K562 (cell line): ENCODE measurements around the gene EFHC1. TPM values are rescaled to one million over a fixed set of nuclear protein-coding genes. Genes with fewer than 3 reads are reported as not detected.
A peak's percentile ranks its signal among the peaks of the same experiment; 100 is the strongest.

Experiments
- CBX3 ChIP-seq, 2 experiments: IDR thresholded peaks; 1 replicate in 1 of 2; 2 replicates in 1 of 2; pipeline ENCODE4 v1.6.1; 2012; ENCODE audit warnings: inconsistent platforms in 2 of 2, low read length in 2 of 2, borderline replicate concordance in 1 of 2, control low read depth in 1 of 2
- CHD1 ChIP-seq: fragments of 200-600 bp; sonication (generic); IDR thresholded peaks from one replicate; pipeline ENCODE4 v1.6.1; 2012; ENCODE audit warnings: mild to moderate bottlenecking, moderate library complexity, low read length, inconsistent platforms
- E2F3 ChIP-seq: fragments of 250-450 bp; sonication (Bioruptor Pico); IDR thresholded peaks from 2 replicates; pipeline ENCODE4 v1.4.0; 2020; ENCODE audit warnings: mild to moderate bottlenecking
- HIVEP1 ChIP-seq: fragments of 250-450 bp; sonication (Bioruptor Pico); IDR thresholded peaks from 2 replicates; pipeline ENCODE4 v1.4.0; 2020; ENCODE audit warnings: mild to moderate bottlenecking
- HMGXB4 ChIP-seq: sonication (generic); formaldehyde crosslinking; IDR thresholded peaks from 2 replicates; pipeline ENCODE4 v1.8.1; 2023; ENCODE audit warnings: mild to moderate bottlenecking, missing genetic modification reagents
- HNRNPLL ChIP-seq: fragments of 200-400 bp; formaldehyde crosslinking; IDR thresholded peaks from 2 replicates; pipeline ENCODE4 v1.6.1; 2017; ENCODE audit warnings: low read length, low read depth, mild to moderate bottlenecking; ENCODE audit not compliant: poor library complexity, severe bottlenecking
- KAT2B ChIP-seq: IDR thresholded peaks from one replicate; pipeline ENCODE4 v1.6.1; 2012; ENCODE audit warnings: low read depth, mild to moderate bottlenecking, control low read depth, inconsistent platforms, low read length, moderate library complexity
- LARP7 ChIP-seq: fragments of 450-650 bp; IDR thresholded peaks from 2 replicates; pipeline ENCODE4 v1.6.1; 2016
- MTA1 ChIP-seq: fragments of 450-650 bp; IDR thresholded peaks from 2 replicates; pipeline ENCODE4 v1.6.1; 2017; ENCODE audit warnings: borderline replicate concordance
- NFATC3 ChIP-seq: fragments of 450-650 bp; IDR thresholded peaks from 2 replicates; pipeline ENCODE4 v1.6.1; 2017; ENCODE audit warnings: mild to moderate bottlenecking
- NR2F6 ChIP-seq: fragments of 450-650 bp; formaldehyde crosslinking; IDR thresholded peaks from 2 replicates; pipeline ENCODE4 v1.4.0; 2020; ENCODE audit warnings: mild to moderate bottlenecking
- RNF2 ChIP-seq: sonication (generic); IDR thresholded peaks from 2 replicates; pipeline ENCODE4 v1.6.1; 2016
- RREB1 ChIP-seq: fragments of 250-450 bp; sonication (Bioruptor Pico); IDR thresholded peaks from 2 replicates; pipeline ENCODE4 v1.4.0; 2020
- SMAD1 ChIP-seq: fragments of 150-350 bp; IDR thresholded peaks from 2 replicates; pipeline ENCODE4 v1.6.1; 2014; ENCODE audit warnings: low read length, low read depth; ENCODE audit not compliant: partially characterized antibody
- ZNF165 ChIP-seq: fragments of 250-450 bp; sonication (Bioruptor Pico); IDR thresholded peaks from 2 replicates; pipeline ENCODE4 v1.4.0; 2020; ENCODE audit warnings: borderline replicate concordance
- ZNF212 ChIP-seq: fragments of 450-650 bp; formaldehyde crosslinking; IDR thresholded peaks from 2 replicates; pipeline ENCODE4 v1.4.0; 2020; ENCODE audit warnings: mild to moderate bottlenecking
- ZNF384 ChIP-seq: IDR thresholded peaks from 2 replicates; pipeline ENCODE4 v1.6.1; 2012; ENCODE audit warnings: low read depth, low read length, improper control_type of control experiment
- ZNF57 ChIP-seq: fragments of 450-650 bp; formaldehyde crosslinking; IDR thresholded peaks from 2 replicates; pipeline ENCODE4 v1.4.0; 2020; ENCODE audit warnings: mild to moderate bottlenecking, moderate library complexity
- polyA plus RNA-seq, 8 experiments: library from polyadenylated mRNA; depleted of rRNA in 4 of 8; stranded (reverse) in 5 of 8; unstranded in 3 of 8; fragments of >200 nt; fragmentation: Nextera tagmentation in 2 of 8; fragmentation: Illumina TruSeq in 1 of 8; extraction: Ambion mirVana in 2 of 8; extraction: Trizol in 1 of 8; gene quantifications; 2 replicates each; pipeline versions ENCODE4 v1.2.1 to v1.2.3, GENCODE V29; 2011 to 2014; ENCODE audit warnings: inconsistent platforms in 1 of 8, missing spikeins in 1 of 8
- total RNA-seq, 7 experiments: library from RNA; depleted of rRNA in 6 of 7; stranded (reverse); fragments of >200 nt in 6 of 7; fragmentation: Illumina TruSeq in 2 of 7; extraction: Trizol in 2 of 7; gene quantifications; 2 replicates each; pipeline versions ENCODE4 v1.2.1 to v1.2.3, GENCODE V29; 2011 to 2021; ENCODE audit warnings: low replicate concordance in 1 of 7
- TF ChIP-seq, protein P1 (sequence below): sonication (generic); formaldehyde crosslinking; IDR thresholded peaks from 2 replicates; pipeline ENCODE4 v1.8.1; 2023; ENCODE audit warnings: mild to moderate bottlenecking, missing genetic modification reagents, moderate library complexity
- TF ChIP-seq, protein P2 (sequence below): fragments of 450-650 bp; IDR thresholded peaks from 2 replicates; pipeline ENCODE4 v1.6.1; 2016; ENCODE audit warnings: low read depth, mild to moderate bottlenecking, moderate library complexity

Gene EFHC1
- total and polyA plus RNA-seq, 9 of the 15 experiments (the other 6 are each of a cell fraction or from before 2014, with no cell fraction given): 9.5 to 31.0 (median 14.9) TPM

GRCh38 chr6:52419809-52420667 lies at the start of gene EFHC1 (continued):
- TF ChIP-seq RREB1 (peak; percentile 73; the same call in 1 of the 2 replicates), E2F3 (CRISPR knock-in tag) (no peak), HNRNPLL (peak; percentile 23), CHD1 (no peak), HIVEP1 (CRISPR knock-in tag) (no peak), ZNF212 (CRISPR knock-in tag) (no peak), HMGXB4 (CRISPR knock-in tag) (no peak), NFATC3 (no peak), ZNF57 (CRISPR knock-in tag) (no peak), ZNF165 (CRISPR knock-in tag) (no peak), LARP7 (no peak), SMAD1 (no peak), MTA1 (no peak), ZNF384 (no peak), NR2F6 (CRISPR knock-in tag) (no peak), RNF2 (peak; percentile 44; the same call in 1 of the 2 replicates), KAT2B (no peak), CBX3 (IDR thresholded peaks at IDR 0.05; ENCODE audit: borderline replicate concordance in 1 of 2, low read length in 2 of 2) (no peak)
- TF ChIP-seq, protein P1, sequence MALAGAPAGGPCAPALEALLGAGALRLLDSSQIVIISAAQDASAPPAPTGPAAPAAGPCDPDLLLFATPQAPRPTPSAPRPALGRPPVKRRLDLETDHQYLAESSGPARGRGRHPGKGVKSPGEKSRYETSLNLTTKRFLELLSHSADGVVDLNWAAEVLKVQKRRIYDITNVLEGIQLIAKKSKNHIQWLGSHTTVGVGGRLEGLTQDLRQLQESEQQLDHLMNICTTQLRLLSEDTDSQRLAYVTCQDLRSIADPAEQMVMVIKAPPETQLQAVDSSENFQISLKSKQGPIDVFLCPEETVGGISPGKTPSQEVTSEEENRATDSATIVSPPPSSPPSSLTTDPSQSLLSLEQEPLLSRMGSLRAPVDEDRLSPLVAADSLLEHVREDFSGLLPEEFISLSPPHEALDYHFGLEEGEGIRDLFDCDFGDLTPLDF: 0 out of 2 replicates have a peak, but pooled peaks have one; percentile 69
- TF ChIP-seq, protein P2, sequence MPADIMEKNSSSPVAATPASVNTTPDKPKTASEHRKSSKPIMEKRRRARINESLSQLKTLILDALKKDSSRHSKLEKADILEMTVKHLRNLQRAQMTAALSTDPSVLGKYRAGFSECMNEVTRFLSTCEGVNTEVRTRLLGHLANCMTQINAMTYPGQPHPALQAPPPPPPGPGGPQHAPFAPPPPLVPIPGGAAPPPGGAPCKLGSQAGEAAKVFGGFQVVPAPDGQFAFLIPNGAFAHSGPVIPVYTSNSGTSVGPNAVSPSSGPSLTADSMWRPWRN: no peak
